CD14-positive monocyte (primary cell): Measurements from ENCODE around the gene SHE. TPM values are rescaled to one million over a fixed set of nuclear protein-coding genes. Genes with fewer than 3 reads are reported as not detected.
A peak's percentile ranks its signal among the peaks of the same experiment; 100 is the strongest.

Experiments
- DNase-seq, 3 donors: peaks; one replicate each; pipeline ENCODE4 v3.0.0-alpha.2; 2011 to 2022
- H2AFZ ChIP-seq: 2 replicates; pipeline ENCODE4 v1.6.0; 2012; ENCODE audit warnings: mild to moderate bottlenecking, low read depth, low read length, inconsistent platforms; ENCODE audit not compliant: insufficient read depth, poor library complexity, severe bottlenecking
- H3K27ac ChIP-seq, 2 donors: 1 replicate in 1 of 2; 2 replicates in 1 of 2; pipeline ENCODE4 v1.5.1; 2012 to 2013; ENCODE audit warnings: low read length in 2 of 2, control low read depth in 1 of 2, inconsistent platforms in 1 of 2, low read depth in 1 of 2, mild to moderate bottlenecking in 1 of 2
- H3K27me3 ChIP-seq, 2 donors: one replicate each; pipeline versions ENCODE4 v1.6.0 to v1.6.1; 2011 to 2013; ENCODE audit warnings: low read length in 2 of 2; ENCODE audit not compliant: control insufficient read depth in 2 of 2, insufficient read depth in 2 of 2
- H3K36me3 ChIP-seq, 2 donors: replicated peaks in 1 of 2; 1 replicate in 1 of 2; 2 replicates in 1 of 2; pipeline versions ENCODE4 v1.5.1 to v1.6.1; 2012 to 2013; ENCODE audit warnings: low read length in 2 of 2, control low read depth in 1 of 2, inconsistent platforms in 1 of 2, mild to moderate bottlenecking in 1 of 2; ENCODE audit not compliant: insufficient read depth in 2 of 2, control insufficient read depth in 1 of 2
- H3K4me1 ChIP-seq, 2 donors: 1 replicate in 1 of 2; 2 replicates in 1 of 2; pipeline versions ENCODE4 v1.5.1 to v1.6.1; 2012 to 2013; ENCODE audit warnings: low read length in 2 of 2, control low read depth in 1 of 2, inconsistent platforms in 1 of 2, mild to moderate bottlenecking in 1 of 2, moderate library complexity in 1 of 2; ENCODE audit not compliant: insufficient read depth in 2 of 2, control insufficient read depth in 1 of 2
- H3K4me2 ChIP-seq: replicated peaks from 2 replicates; pipeline ENCODE3; 2012; ENCODE audit warnings: low read length, moderate library complexity, mild to moderate bottlenecking; ENCODE audit not compliant: poor library complexity, severe bottlenecking; ENCODE audit errors: extremely low read depth
- H3K4me3 ChIP-seq, 3 experiments: fragments of 200-600 bp in 1 of 3; sonication (generic) in 1 of 3; replicated peaks in 1 of 3; 1 replicate in 2 of 3; 2 replicates in 1 of 3; pipeline ENCODE4 v1.5.1; 2011 to 2013; ENCODE audit warnings: low read length in 3 of 3, mild to moderate bottlenecking in 3 of 3, control low read depth in 2 of 3, low read depth in 2 of 3, inconsistent platforms in 1 of 3, moderate library complexity in 1 of 3
- H3K79me2 ChIP-seq: 2 replicates; pipeline ENCODE4 v1.6.0; 2012; ENCODE audit warnings: mild to moderate bottlenecking, control low read depth, inconsistent platforms, low read length, moderate library complexity; ENCODE audit not compliant: insufficient read depth
- H3K9ac ChIP-seq: 2 replicates; pipeline ENCODE4 v1.6.0; 2017; ENCODE audit warnings: low read length, mild to moderate bottlenecking; ENCODE audit not compliant: insufficient read depth, poor library complexity, severe bottlenecking
- H3K9me3 ChIP-seq, 2 donors: replicated peaks in 1 of 2; 1 replicate in 1 of 2; 2 replicates in 1 of 2; pipeline versions ENCODE4 v1.5.1 to v1.6.1; 2012 to 2013; ENCODE audit warnings: low read length in 2 of 2, control low read depth in 1 of 2; ENCODE audit not compliant: control insufficient read depth in 1 of 2, insufficient read depth in 1 of 2
- H4K20me1 ChIP-seq: 2 replicates; pipeline ENCODE4 v1.6.0; 2012; ENCODE audit warnings: mild to moderate bottlenecking, low read length, control low read depth, moderate library complexity; ENCODE audit not compliant: insufficient read depth
- H3K27ac Mint-ChIP-seq, 7 donors: one replicate each; pipeline ENCODE4 v1.8.0; 2020; ENCODE audit warnings: mild to moderate bottlenecking in 7 of 7, mixed read lengths in 7 of 7, moderate library complexity in 6 of 7, inconsistent platforms in 2 of 7
- H3K27me3 Mint-ChIP-seq, 3 donors: one replicate each; pipeline ENCODE4 v1.8.0; 2021 to 2022; ENCODE audit warnings: low read depth in 3 of 3, mild to moderate bottlenecking in 3 of 3, mixed read lengths in 3 of 3, moderate library complexity in 3 of 3, inconsistent platforms in 1 of 3
- H3K36me3 Mint-ChIP-seq, 2 donors: one replicate each; pipeline ENCODE4 v1.8.0; 2020; ENCODE audit warnings: mixed read lengths in 2 of 2, inconsistent platforms in 1 of 2, mild to moderate bottlenecking in 1 of 2
- H3K4me1 Mint-ChIP-seq: one replicate; pipeline ENCODE4 v1.8.0; 2020; ENCODE audit warnings: mild to moderate bottlenecking, mixed read lengths
- H3K4me3 Mint-ChIP-seq, 2 donors: one replicate each; pipeline ENCODE4 v1.8.0; 2020; ENCODE audit warnings: mild to moderate bottlenecking in 2 of 2, mixed read lengths in 2 of 2, moderate library complexity in 1 of 2
- H3K9me3 Mint-ChIP-seq, 7 donors: one replicate each; pipeline ENCODE4 v1.8.0; 2020 to 2022; ENCODE audit warnings: mixed read lengths in 7 of 7, mild to moderate bottlenecking in 6 of 7, moderate library complexity in 6 of 7, inconsistent platforms in 2 of 7
- CTCF ChIP-seq: fragments of 200-600 bp; IDR thresholded peaks from one replicate; pipeline ENCODE4 v1.8.0; 2022; ENCODE audit warnings: antibody characterized with exemption, mild to moderate bottlenecking
- WGBS: methylation state at CpG from one replicate; pipeline ENCODE4 v1.1.5; 2013; ENCODE audit warnings: missing lambda C conversion rate; ENCODE audit not compliant: insufficient coverage; 5-methylcytosine and 5-hydroxymethylcytosine counted together
- intact Hi-C, 2 donors: fragments of 100-400 bp; cut with micrococcal nuclease; formaldehyde crosslinking; loops; one replicate each; pipeline versions ENCODE4 v1.15.0 to v1.15.1; 2023
- polyA plus RNA-seq, 3 donors: library from polyadenylated mRNA; depleted of rRNA in 1 of 3; unstranded in 2 of 3; stranded (reverse) in 1 of 3; fragments of 300-500 nt in 2 of 3; fragments of >200 nt in 1 of 3; fragmentation: Illumina TruSeq in 2 of 3; gene quantifications; 1 replicate in 2 of 3; 2 replicates in 1 of 3; pipeline ENCODE4 v1.2.3, GENCODE V29; 2012 to 2021

Gene SHE
- polyA plus RNA-seq, 3 donors, result not detected

- no peak overlapping the region for H3K4me2 ChIP-seq
- no peak overlapping the region for H3K9ac ChIP-seq
- TF ChIP-seq CTCF, result no peak
- no peak overlapping the region for H2AFZ ChIP-seq
- H3K27me3 Mint-ChIP-seq, result peaks cover 0 to 2% (median 2%) of the 10 kb centered on the region in 3 donors
- DNase-seq, result no peak
- 100% methylated on average over 2 of the region's 6 CpGs for WGBS
- H3K9me3 ChIP-seq, result no peaks in the 10 kb centered on the region
- peaks cover 0 to 2% (median 0%) of the 10 kb centered on the region in 7 donors for H3K9me3 Mint-ChIP-seq
- peaks cover 80% of the 10 kb centered on the region for H3K79me2 ChIP-seq
- H3K36me3 ChIP-seq, result peaks cover 81 to 95% of the 10 kb centered on the region in 2 donors
- H3K27ac Mint-ChIP-seq, result peak overlapping the region in 2 of 7 donors; percentile 41 to 54
- no peak overlapping the region for H3K27ac ChIP-seq
- no peak overlapping the region for H3K4me3 ChIP-seq
- H3K4me1 Mint-ChIP-seq, result peaks cover 7% of the 10 kb centered on the region
- peaks cover 82% of the 10 kb centered on the region for H4K20me1 ChIP-seq
- no peaks in the 10 kb centered on the region for H3K27me3 ChIP-seq
- H3K36me3 Mint-ChIP-seq, result peaks cover 80 to 92% of the 10 kb centered on the region in 2 donors
- H3K4me3 Mint-ChIP-seq, result no peak overlapping the region
- H3K4me1 ChIP-seq, result peaks cover 0 to 2% of the 10 kb centered on the region in 2 donors
- intact Hi-C loops, result no loop called here
Observed at GRCh38 chr1:154446789-154447188, 55.4 kb downstream of the SHE start.

GRCh38 chr1:154446292-154446691 is 55.9 kb downstream of the SHE start:
- H3K4me2 ChIP-seq, result no peak overlapping the region
- no peak overlapping the region for H2AFZ ChIP-seq
- H3K36me3 ChIP-seq, result peaks cover 80 to 95% of the 10 kb centered on the region in 2 donors
- H3K4me1 ChIP-seq, result peaks cover 0 to 4% of the 10 kb centered on the region in 2 donors
- Mint-ChIP-seq H3K9me3 (peaks cover 0 to 2% (median 0%) of the 10 kb centered on the region in 7 donors), H3K27ac (peak overlapping the region in 2 of 7 donors; percentile 4 to 88), H3K4me1 (peaks cover 10% of the 10 kb centered on the region), H3K27me3 (peaks cover 0 to 2% (median 2%) of the 10 kb centered on the region in 3 donors), H3K4me3 (no peak overlapping the region), H3K36me3 (peaks cover 80 to 92% of the 10 kb centered on the region in 2 donors)
- no peaks in the 10 kb centered on the region for H3K9me3 ChIP-seq
- H3K9ac ChIP-seq, result no peak overlapping the region
- DNase-seq, result no peak
- H3K4me3 ChIP-seq, result no peak overlapping the region
- H4K20me1 ChIP-seq, result peaks cover 85% of the 10 kb centered on the region
- no peaks in the 10 kb centered on the region for H3K27me3 ChIP-seq
- H3K79me2 ChIP-seq, result peaks cover 80% of the 10 kb centered on the region
- intact Hi-C loops, result no loop called here
- 77% methylated on average over 3 of the region's 10 CpGs for WGBS
- H3K27ac ChIP-seq, result peak overlapping the region in 1 of 2 donors; percentile 13
- TF ChIP-seq CTCF, result no peak
